ENCODE data around the gene C2CD2. TPM values are rescaled to one million over a fixed set of nuclear protein-coding genes. Genes with fewer than 3 reads are reported as not detected.

C2CD2 gene
- total and polyA plus RNA-seq, 5 donors from 2014 or later: 1.7 to 15.3 (median 2.1) TPM

GRCh38 chr21:41894922-41895557 is 58.8 kb downstream of the C2CD2 start:
- H3K9me3 Mint-ChIP-seq: no peaks in the 10 kb centered on the region
- Histone ChIP-seq H3K36me3 (ENCODE audit: control insufficient read depth, insufficient read depth, low read length) (no peaks in the 10 kb centered on the region), H3K4me1 (ENCODE audit: control insufficient read depth, insufficient read depth, low read length, poor library complexity, severe bottlenecking) (peaks cover 17% of the 10 kb centered on the region), H3K4me3 (ENCODE audit: low read depth, low read length) (no peak overlapping the region), H3K27ac (ENCODE audit: insufficient read depth, low read length, poor library complexity, severe bottlenecking) (no peak overlapping the region), H3K9me3 (ENCODE audit: control insufficient read depth in 2 of 2, low read length in 2 of 2) (no peaks in the 10 kb centered on the region), H3K27me3 (ENCODE audit: control insufficient read depth, insufficient read depth, low read length) (no peaks in the 10 kb centered on the region)
- no peak for DNase-seq
- H3K4me3 Mint-ChIP-seq: no peak overlapping the region
- H3K27me3 Mint-ChIP-seq: no peaks in the 10 kb centered on the region
- H3K4me1 Mint-ChIP-seq: peaks cover 0 to 31% (median 20%) of the 10 kb centered on the region in 4 donors
- peaks cover 10% of the 10 kb centered on the region for H3K36me3 Mint-ChIP-seq
- peak overlapping the region in 1 of 3 donors; percentile 25 for H3K27ac Mint-ChIP-seq
- ATAC-seq (ENCODE audit: low read depth in 2 of 2): no peak

- Mint-ChIP-seq H3K27me3 (no peaks in the 10 kb centered on the region), H3K36me3 (peaks cover 10% of the 10 kb centered on the region), H3K4me1 (peaks cover 0 to 26% (median 18%) of the 10 kb centered on the region in 4 donors), H3K9me3 (no peaks in the 10 kb centered on the region), H3K27ac (peak overlapping the region in 1 of 3 donors; percentile 38), H3K4me3 (no peak overlapping the region)
- no peaks in the 10 kb centered on the region for H3K36me3 ChIP-seq (ENCODE audit: control insufficient read depth, insufficient read depth, low read length)
- no peak overlapping the region for H3K27ac ChIP-seq (ENCODE audit: insufficient read depth, low read length, poor library complexity, severe bottlenecking)
- H3K9me3 ChIP-seq (ENCODE audit: control insufficient read depth in 2 of 2, low read length in 2 of 2): no peaks in the 10 kb centered on the region
- H3K4me1 ChIP-seq (ENCODE audit: control insufficient read depth, insufficient read depth, low read length, poor library complexity, severe bottlenecking): peaks cover 12% of the 10 kb centered on the region
- no peak for ATAC-seq (ENCODE audit: low read depth in 2 of 2)
- H3K27me3 ChIP-seq (ENCODE audit: control insufficient read depth, insufficient read depth, low read length): no peaks in the 10 kb centered on the region
- no peak for DNase-seq
- H3K4me3 ChIP-seq (ENCODE audit: low read depth, low read length): no peak overlapping the region
Measured at GRCh38 chr21:41894511-41894910, 59.3 kb downstream of the C2CD2 start.

- no peak for DNase-seq
- H3K9me3 Mint-ChIP-seq: no peaks in the 10 kb centered on the region
- Histone ChIP-seq H3K36me3 (ENCODE audit: control insufficient read depth, insufficient read depth, low read length) (peaks cover 4% of the 10 kb centered on the region), H3K4me3 (ENCODE audit: low read depth, low read length) (no peak overlapping the region), H3K27me3 (ENCODE audit: control insufficient read depth, insufficient read depth, low read length) (no peaks in the 10 kb centered on the region), H3K27ac (ENCODE audit: insufficient read depth, low read length, poor library complexity, severe bottlenecking) (no peak overlapping the region), H3K9me3 (ENCODE audit: control insufficient read depth in 2 of 2, low read length in 2 of 2) (no peaks in the 10 kb centered on the region), H3K4me1 (ENCODE audit: control insufficient read depth, insufficient read depth, low read length, poor library complexity, severe bottlenecking) (peaks cover 6% of the 10 kb centered on the region)
- peaks cover 15% of the 10 kb centered on the region for H3K36me3 Mint-ChIP-seq
- ATAC-seq (ENCODE audit: low read depth in 2 of 2): no peak
- peaks cover 0 to 15% (median 7%) of the 10 kb centered on the region in 4 donors for H3K4me1 Mint-ChIP-seq
- H3K4me3 Mint-ChIP-seq: no peak overlapping the region
- no peak overlapping the region for H3K27ac Mint-ChIP-seq
- no peaks in the 10 kb centered on the region for H3K27me3 Mint-ChIP-seq
Measured at GRCh38 chr21:41892726-41893125, 61.1 kb downstream of the C2CD2 start.

GRCh38 chr21:41891132-41891531 is 62.7 kb downstream of the C2CD2 start:
- Mint-ChIP-seq H3K9me3 (no peaks in the 10 kb centered on the region), H3K27me3 (no peaks in the 10 kb centered on the region), H3K4me3 (no peak overlapping the region), H3K36me3 (peaks cover 14% of the 10 kb centered on the region), H3K27ac (no peak overlapping the region), H3K4me1 (peaks cover 0 to 10% (median 6%) of the 10 kb centered on the region in 4 donors)
- DNase-seq (no peak), ATAC-seq (ENCODE audit: low read depth in 2 of 2) (no peak)
- no peaks in the 10 kb centered on the region for H3K9me3 ChIP-seq (ENCODE audit: control insufficient read depth in 2 of 2, low read length in 2 of 2)
- no peak overlapping the region for H3K27ac ChIP-seq (ENCODE audit: insufficient read depth, low read length, poor library complexity, severe bottlenecking)
- peaks cover 4% of the 10 kb centered on the region for H3K36me3 ChIP-seq (ENCODE audit: control insufficient read depth, insufficient read depth, low read length)
- H3K27me3 ChIP-seq (ENCODE audit: control insufficient read depth, insufficient read depth, low read length): no peaks in the 10 kb centered on the region
- H3K4me1 ChIP-seq (ENCODE audit: control insufficient read depth, insufficient read depth, low read length, poor library complexity, severe bottlenecking): peaks cover 6% of the 10 kb centered on the region
- no peak overlapping the region for H3K4me3 ChIP-seq (ENCODE audit: low read depth, low read length)

- peaks cover 10% of the 10 kb centered on the region for H3K36me3 Mint-ChIP-seq
- H3K9me3 ChIP-seq (ENCODE audit: control insufficient read depth in 2 of 2, low read length in 2 of 2): no peaks in the 10 kb centered on the region
- no peaks in the 10 kb centered on the region for H3K9me3 Mint-ChIP-seq
- no peak overlapping the region for H3K4me3 ChIP-seq (ENCODE audit: low read depth, low read length)
- no peaks in the 10 kb centered on the region for H3K27me3 Mint-ChIP-seq
- H3K4me1 ChIP-seq (ENCODE audit: control insufficient read depth, insufficient read depth, low read length, poor library complexity, severe bottlenecking): no peaks in the 10 kb centered on the region
- no peaks in the 10 kb centered on the region for H3K27me3 ChIP-seq (ENCODE audit: control insufficient read depth, insufficient read depth, low read length)
- peaks cover 0 to 3% (median 0%) of the 10 kb centered on the region in 4 donors for H3K4me1 Mint-ChIP-seq
- ATAC-seq (ENCODE audit: low read depth in 2 of 2): no peak
- no peak overlapping the region for H3K4me3 Mint-ChIP-seq
- no peak for DNase-seq
- H3K27ac Mint-ChIP-seq: no peak overlapping the region
- H3K27ac ChIP-seq (ENCODE audit: insufficient read depth, low read length, poor library complexity, severe bottlenecking): no peak overlapping the region
- peaks cover 4% of the 10 kb centered on the region for H3K36me3 ChIP-seq (ENCODE audit: control insufficient read depth, insufficient read depth, low read length)
Measured at GRCh38 chr21:41890355-41890754, 63.5 kb downstream of the C2CD2 start.

GRCh38 chr21:41888749-41889376 is 65.0 kb downstream of the C2CD2 start:
- no peak overlapping the region for H3K4me3 ChIP-seq (ENCODE audit: low read depth, low read length)
- H3K4me1 Mint-ChIP-seq: no peaks in the 10 kb centered on the region
- peaks cover 4% of the 10 kb centered on the region for H3K36me3 ChIP-seq (ENCODE audit: control insufficient read depth, insufficient read depth, low read length)
- no peaks in the 10 kb centered on the region for H3K27me3 Mint-ChIP-seq
- H3K27ac Mint-ChIP-seq: no peak overlapping the region
- H3K4me3 Mint-ChIP-seq: no peak overlapping the region
- H3K36me3 Mint-ChIP-seq: peaks cover 10% of the 10 kb centered on the region
- H3K4me1 ChIP-seq (ENCODE audit: control insufficient read depth, insufficient read depth, low read length, poor library complexity, severe bottlenecking): no peaks in the 10 kb centered on the region
- H3K27me3 ChIP-seq (ENCODE audit: control insufficient read depth, insufficient read depth, low read length): no peaks in the 10 kb centered on the region
- ATAC-seq (ENCODE audit: low read depth in 2 of 2): no peak
- H3K9me3 Mint-ChIP-seq: no peaks in the 10 kb centered on the region
- H3K9me3 ChIP-seq (ENCODE audit: control insufficient read depth in 2 of 2, low read length in 2 of 2): no peaks in the 10 kb centered on the region
- H3K27ac ChIP-seq (ENCODE audit: insufficient read depth, low read length, poor library complexity, severe bottlenecking): no peak overlapping the region
- no peak for DNase-seq

GRCh38 chr21:41887667-41888066 is 66.2 kb downstream of the C2CD2 start:
- Histone ChIP-seq H3K27ac (ENCODE audit: insufficient read depth, low read length, poor library complexity, severe bottlenecking) (no peak overlapping the region), H3K27me3 (ENCODE audit: control insufficient read depth, insufficient read depth, low read length) (no peaks in the 10 kb centered on the region), H3K4me1 (ENCODE audit: control insufficient read depth, insufficient read depth, low read length, poor library complexity, severe bottlenecking) (no peaks in the 10 kb centered on the region), H3K4me3 (ENCODE audit: low read depth, low read length) (no peak overlapping the region), H3K36me3 (ENCODE audit: control insufficient read depth, insufficient read depth, low read length) (peaks cover 4% of the 10 kb centered on the region), H3K9me3 (ENCODE audit: control insufficient read depth in 2 of 2, low read length in 2 of 2) (no peaks in the 10 kb centered on the region)
- Mint-ChIP-seq H3K36me3 (peaks cover 10% of the 10 kb centered on the region), H3K4me1 (no peaks in the 10 kb centered on the region), H3K4me3 (no peak overlapping the region), H3K27ac (peak overlapping the region in 1 of 3 donors; percentile 17), H3K27me3 (no peaks in the 10 kb centered on the region), H3K9me3 (no peaks in the 10 kb centered on the region)
- DNase-seq: no peak
- no peak for ATAC-seq (ENCODE audit: low read depth in 2 of 2)

- no peaks in the 10 kb centered on the region for H3K9me3 Mint-ChIP-seq
- no peak overlapping the region for H3K27ac Mint-ChIP-seq
- H3K27ac ChIP-seq (ENCODE audit: insufficient read depth, low read length, poor library complexity, severe bottlenecking): no peak overlapping the region
- DNase-seq (no peak), ATAC-seq (ENCODE audit: low read depth in 2 of 2) (no peak)
- H3K4me1 Mint-ChIP-seq: no peaks in the 10 kb centered on the region
- peaks cover 4% of the 10 kb centered on the region for H3K36me3 ChIP-seq (ENCODE audit: control insufficient read depth, insufficient read depth, low read length)
- peaks cover 10% of the 10 kb centered on the region for H3K36me3 Mint-ChIP-seq
- H3K4me1 ChIP-seq (ENCODE audit: control insufficient read depth, insufficient read depth, low read length, poor library complexity, severe bottlenecking): no peaks in the 10 kb centered on the region
- H3K27me3 Mint-ChIP-seq: no peaks in the 10 kb centered on the region
- no peaks in the 10 kb centered on the region for H3K27me3 ChIP-seq (ENCODE audit: control insufficient read depth, insufficient read depth, low read length)
- no peak overlapping the region for H3K4me3 ChIP-seq (ENCODE audit: low read depth, low read length)
- no peak overlapping the region for H3K4me3 Mint-ChIP-seq
- H3K9me3 ChIP-seq (ENCODE audit: control insufficient read depth in 2 of 2, low read length in 2 of 2): no peaks in the 10 kb centered on the region
Measured at GRCh38 chr21:41886328-41886727, 67.5 kb downstream of the C2CD2 start.
